Measurements from ENCODE around the gene CBLN4.

CBLN4 gene

GRCh38 chr20:55978550-55978949 is 26.8 kb downstream of the CBLN4 start:
- in situ Hi-C loops (cut with MboI; ENCODE audit: low sequenced_read_pairs, unreplicated experiment), result no loop called here

GRCh38 chr20:55977690-55978459 is 27.4 kb downstream of the CBLN4 start:
- in situ Hi-C loops (cut with MboI; ENCODE audit: low sequenced_read_pairs, unreplicated experiment), result no loop called here
- no peak for TF ChIP-seq CTCF (IDR thresholded peaks at IDR 0.05; ENCODE audit: borderline replicate concordance, control extremely low read depth, extremely low read depth, insufficient read depth, missing control alignments)
- no peak for DNase-seq (ENCODE audit: low spot score)

More at GRCh38 chr20:55978550-55978949, 26.8 kb downstream of the CBLN4 start:
- TF ChIP-seq CTCF (IDR thresholded peaks at IDR 0.05; ENCODE audit: borderline replicate concordance, control extremely low read depth, extremely low read depth, insufficient read depth, missing control alignments), result no peak
- DNase-seq (ENCODE audit: low spot score), result no peak

GRCh38 chr20:55974491-55975202 is 30.7 kb downstream of the CBLN4 start:
- in situ Hi-C loops (cut with MboI; ENCODE audit: low sequenced_read_pairs, unreplicated experiment), result no loop called here
- no peak for TF ChIP-seq CTCF (IDR thresholded peaks at IDR 0.05; ENCODE audit: borderline replicate concordance, control extremely low read depth, extremely low read depth, insufficient read depth, missing control alignments)
- DNase-seq (ENCODE audit: low spot score), result no peak

GRCh38 chr20:55964790-55965189 is 40.5 kb downstream of the CBLN4 start:
- in situ Hi-C loops (cut with MboI; ENCODE audit: low sequenced_read_pairs, unreplicated experiment), result no loop called here
- no peak for DNase-seq (ENCODE audit: low spot score)

GRCh38 chr20:55961376-55962330 is 43.7 kb downstream of the CBLN4 start:
- in situ Hi-C loops (cut with MboI; ENCODE audit: low sequenced_read_pairs, unreplicated experiment), result no loop called here
- TF ChIP-seq CTCF (IDR thresholded peaks at IDR 0.05; ENCODE audit: borderline replicate concordance, control extremely low read depth, extremely low read depth, insufficient read depth, missing control alignments), result no peak
- no peak for DNase-seq (ENCODE audit: low spot score)

More at GRCh38 chr20:55964790-55965189, 40.5 kb downstream of the CBLN4 start:
- TF ChIP-seq CTCF (IDR thresholded peaks at IDR 0.05; ENCODE audit: borderline replicate concordance, control extremely low read depth, extremely low read depth, insufficient read depth, missing control alignments), result no peak

GRCh38 chr20:55953201-55953600 is 52.1 kb downstream of the CBLN4 start:
- TF ChIP-seq CTCF (IDR thresholded peaks at IDR 0.05; ENCODE audit: borderline replicate concordance, control extremely low read depth, extremely low read depth, insufficient read depth, missing control alignments), result no peak
- no peak for DNase-seq (ENCODE audit: low spot score)
- in situ Hi-C loops (cut with MboI; ENCODE audit: low sequenced_read_pairs, unreplicated experiment), result no loop called here

Data from GM13976 (cell line).